IPS-20b (cell line): ENCODE measurements around the gene ROR2.

ENCODE experiments used
- H3K27ac ChIP-seq: one replicate; pipeline ENCODE4 v1.5.1; 2013; ENCODE audit warnings: low read length
- H3K27me3 ChIP-seq: 2 replicates; pipeline ENCODE4 v1.6.1; 2013; ENCODE audit warnings: mild to moderate bottlenecking, low read length, inconsistent platforms; ENCODE audit not compliant: insufficient read depth
- H3K36me3 ChIP-seq: 2 replicates; pipeline ENCODE4 v1.6.1; 2013; ENCODE audit warnings: low read depth, mild to moderate bottlenecking, inconsistent platforms, low read length, moderate library complexity; ENCODE audit not compliant: insufficient read depth
- H3K4me1 ChIP-seq: 2 replicates; pipeline ENCODE4 v1.6.1; 2013; ENCODE audit warnings: mild to moderate bottlenecking, control low read depth, inconsistent platforms, low read length, moderate library complexity; ENCODE audit not compliant: insufficient read depth
- H3K4me3 ChIP-seq: 2 replicates; pipeline ENCODE4 v1.5.1; 2013; ENCODE audit warnings: mild to moderate bottlenecking, low read length, inconsistent platforms
- H3K9ac ChIP-seq: 2 replicates; pipeline ENCODE4 v1.6.1; 2013; ENCODE audit warnings: low read depth, mild to moderate bottlenecking, inconsistent platforms, low read length, moderate library complexity
- H3K9me3 ChIP-seq: 2 replicates; pipeline ENCODE4 v1.6.1; 2013; ENCODE audit warnings: mild to moderate bottlenecking, low read depth, low read length, inconsistent platforms; ENCODE audit not compliant: insufficient read depth

Gene ROR2

GRCh38 chr9:91771027-91771426, 179.0 kb downstream of the ROR2 start:
- no peak overlapping the region for H3K27ac ChIP-seq
- H3K36me3 ChIP-seq: no peaks in the 10 kb centered on the region
- no peak overlapping the region for H3K9ac ChIP-seq
- H3K27me3 ChIP-seq: no peaks in the 10 kb centered on the region
- H3K9me3 ChIP-seq: no peaks in the 10 kb centered on the region
- H3K4me3 ChIP-seq: no peak overlapping the region
- H3K4me1 ChIP-seq: no peaks in the 10 kb centered on the region

GRCh38 chr9:91770229-91770628, 179.8 kb downstream of the ROR2 start:
- no peak overlapping the region for H3K4me3 ChIP-seq
- H3K27me3 ChIP-seq: no peaks in the 10 kb centered on the region
- no peaks in the 10 kb centered on the region for H3K36me3 ChIP-seq
- H3K4me1 ChIP-seq: no peaks in the 10 kb centered on the region
- H3K9ac ChIP-seq: no peak overlapping the region
- no peak overlapping the region for H3K27ac ChIP-seq
- H3K9me3 ChIP-seq: no peaks in the 10 kb centered on the region

GRCh38 chr9:91768977-91769916, 180.8 kb downstream of the ROR2 start:
- H3K27ac ChIP-seq: no peak overlapping the region
- no peaks in the 10 kb centered on the region for H3K9me3 ChIP-seq
- H3K4me1 ChIP-seq: no peaks in the 10 kb centered on the region
- H3K36me3 ChIP-seq: no peaks in the 10 kb centered on the region
- H3K4me3 ChIP-seq: no peak overlapping the region
- no peaks in the 10 kb centered on the region for H3K27me3 ChIP-seq
- no peak overlapping the region for H3K9ac ChIP-seq

- Histone ChIP-seq H3K9ac (no peak overlapping the region), H3K27me3 (no peaks in the 10 kb centered on the region), H3K27ac (no peak overlapping the region), H3K4me3 (no peak overlapping the region), H3K9me3 (no peaks in the 10 kb centered on the region), H3K4me1 (no peaks in the 10 kb centered on the region), H3K36me3 (no peaks in the 10 kb centered on the region)
Measured at GRCh38 chr9:91768507-91768906, 181.5 kb downstream of the ROR2 start.

- no peaks in the 10 kb centered on the region for H3K27me3 ChIP-seq
Measured at GRCh38 chr9:91766315-91767069, 183.5 kb downstream of the ROR2 start.

GRCh38 chr9:91765296-91765695, 184.7 kb downstream of the ROR2 start:
- Histone ChIP-seq H3K36me3 (no peaks in the 10 kb centered on the region), H3K4me3 (no peak overlapping the region), H3K27ac (no peak overlapping the region), H3K9me3 (no peaks in the 10 kb centered on the region), H3K4me1 (no peaks in the 10 kb centered on the region), H3K9ac (no peak overlapping the region), H3K27me3 (no peaks in the 10 kb centered on the region)

More at GRCh38 chr9:91766315-91767069, 183.5 kb downstream of the ROR2 start:
- H3K27ac ChIP-seq: no peak overlapping the region
- H3K9me3 ChIP-seq: no peaks in the 10 kb centered on the region
- no peak overlapping the region for H3K4me3 ChIP-seq
- H3K4me1 ChIP-seq: no peaks in the 10 kb centered on the region
- H3K36me3 ChIP-seq: no peaks in the 10 kb centered on the region
- no peak overlapping the region for H3K9ac ChIP-seq

GRCh38 chr9:91764661-91765060, 185.4 kb downstream of the ROR2 start:
- Histone ChIP-seq H3K36me3 (no peaks in the 10 kb centered on the region), H3K4me3 (no peak overlapping the region), H3K4me1 (no peaks in the 10 kb centered on the region), H3K9me3 (no peaks in the 10 kb centered on the region), H3K9ac (no peak overlapping the region), H3K27ac (no peak overlapping the region), H3K27me3 (no peaks in the 10 kb centered on the region)

- Histone ChIP-seq H3K27me3 (no peaks in the 10 kb centered on the region), H3K9ac (no peak overlapping the region), H3K4me3 (no peak overlapping the region), H3K4me1 (no peaks in the 10 kb centered on the region), H3K9me3 (no peaks in the 10 kb centered on the region), H3K36me3 (no peaks in the 10 kb centered on the region), H3K27ac (no peak overlapping the region)
Measured at GRCh38 chr9:91761362-91761761, 188.7 kb downstream of the ROR2 start.

- Histone ChIP-seq H3K27ac (no peak overlapping the region), H3K4me3 (no peak overlapping the region), H3K36me3 (no peaks in the 10 kb centered on the region), H3K9me3 (no peaks in the 10 kb centered on the region), H3K4me1 (peaks cover 1% of the 10 kb centered on the region; the same call in 1 of the 2 replicates), H3K27me3 (no peaks in the 10 kb centered on the region), H3K9ac (no peak overlapping the region)
Measured at GRCh38 chr9:91760906-91761305, 189.1 kb downstream of the ROR2 start.

- H3K4me3 ChIP-seq: no peak overlapping the region
- no peaks in the 10 kb centered on the region for H3K9me3 ChIP-seq
- H3K27me3 ChIP-seq: no peaks in the 10 kb centered on the region
- peaks cover 2% of the 10 kb centered on the region; the same call in 1 of the 2 replicates for H3K4me1 ChIP-seq
- no peaks in the 10 kb centered on the region for H3K36me3 ChIP-seq
- H3K9ac ChIP-seq: no peak overlapping the region
- no peak overlapping the region for H3K27ac ChIP-seq
Measured at GRCh38 chr9:91758491-91758981, 191.5 kb downstream of the ROR2 start.

- H3K9me3 ChIP-seq: no peaks in the 10 kb centered on the region
- no peaks in the 10 kb centered on the region for H3K36me3 ChIP-seq
- peaks cover 2% of the 10 kb centered on the region; the same call in 1 of the 2 replicates for H3K4me1 ChIP-seq
- no peak overlapping the region for H3K27ac ChIP-seq
- no peak overlapping the region for H3K9ac ChIP-seq
- no peak overlapping the region for H3K4me3 ChIP-seq
- H3K27me3 ChIP-seq: no peaks in the 10 kb centered on the region
Measured at GRCh38 chr9:91757782-91758181, 192.2 kb downstream of the ROR2 start.

- no peak overlapping the region for H3K27ac ChIP-seq
- H3K36me3 ChIP-seq: no peaks in the 10 kb centered on the region
- no peaks in the 10 kb centered on the region for H3K27me3 ChIP-seq
- H3K9me3 ChIP-seq: no peaks in the 10 kb centered on the region
- peaks cover 2% of the 10 kb centered on the region; the same call in 1 of the 2 replicates for H3K4me1 ChIP-seq
- H3K9ac ChIP-seq: no peak overlapping the region
- H3K4me3 ChIP-seq: no peak overlapping the region
Measured at GRCh38 chr9:91756510-91756780, 193.6 kb downstream of the ROR2 start.
